ENCODE results near the gene KPTN.
"Not testable (repeated sequence)": the region's sequence is repeated elsewhere in the genome, so short reads cannot be mapped to it uniquely, and the experiment has no call there.

DNA sequence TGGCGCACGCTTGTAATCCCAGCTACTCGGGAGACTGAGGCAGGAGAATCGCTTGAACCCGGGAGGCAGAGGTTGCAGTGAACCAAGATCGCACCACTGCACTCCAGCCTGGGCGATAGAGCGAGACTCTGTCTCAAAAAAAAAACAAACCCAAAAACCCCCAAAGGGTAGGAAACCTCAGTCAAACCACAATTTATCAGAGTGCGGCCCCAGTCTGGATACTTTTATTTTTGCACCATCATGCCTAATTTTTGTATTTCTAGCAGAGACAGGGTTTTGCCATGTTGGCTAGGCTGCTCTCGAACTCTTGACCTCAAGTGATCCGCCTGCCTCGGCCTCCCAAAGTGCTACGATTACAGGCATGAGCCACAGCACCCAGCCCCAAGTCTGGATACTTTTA lies 2.2 kb upstream of the KPTN start:
- TF ChIP-seq, protein P1, sequence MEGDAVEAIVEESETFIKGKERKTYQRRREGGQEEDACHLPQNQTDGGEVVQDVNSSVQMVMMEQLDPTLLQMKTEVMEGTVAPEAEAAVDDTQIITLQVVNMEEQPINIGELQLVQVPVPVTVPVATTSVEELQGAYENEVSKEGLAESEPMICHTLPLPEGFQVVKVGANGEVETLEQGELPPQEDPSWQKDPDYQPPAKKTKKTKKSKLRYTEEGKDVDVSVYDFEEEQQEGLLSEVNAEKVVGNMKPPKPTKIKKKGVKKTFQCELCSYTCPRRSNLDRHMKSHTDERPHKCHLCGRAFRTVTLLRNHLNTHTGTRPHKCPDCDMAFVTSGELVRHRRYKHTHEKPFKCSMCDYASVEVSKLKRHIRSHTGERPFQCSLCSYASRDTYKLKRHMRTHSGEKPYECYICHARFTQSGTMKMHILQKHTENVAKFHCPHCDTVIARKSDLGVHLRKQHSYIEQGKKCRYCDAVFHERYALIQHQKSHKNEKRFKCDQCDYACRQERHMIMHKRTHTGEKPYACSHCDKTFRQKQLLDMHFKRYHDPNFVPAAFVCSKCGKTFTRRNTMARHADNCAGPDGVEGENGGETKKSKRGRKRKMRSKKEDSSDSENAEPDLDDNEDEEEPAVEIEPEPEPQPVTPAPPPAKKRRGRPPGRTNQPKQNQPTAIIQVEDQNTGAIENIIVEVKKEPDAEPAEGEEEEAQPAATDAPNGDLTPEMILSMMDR (IDR thresholded peaks at IDR 0.05): not testable (repeated sequence)
- not testable (repeated sequence) for TF ChIP-seq POLR2A (IDR thresholded peaks at IDR 0.05)
